ENCODE data around the gene KCNJ13.

KCNJ13 gene

GRCh38 chr2:232757905-232758304 lies 18.5 kb downstream of the KCNJ13 start:
- POLR2A ChIA-PET (ENCODE audit: low non-redundant PET), result no interaction called here
- CTCF ChIA-PET, result interaction anchor here (0.6 kb wide), 1 partner anchor 58 kb away, joined by 3 read pairs; no protein-coding TSS in a partner anchor
- TF ChIP-seq, protein P1, sequence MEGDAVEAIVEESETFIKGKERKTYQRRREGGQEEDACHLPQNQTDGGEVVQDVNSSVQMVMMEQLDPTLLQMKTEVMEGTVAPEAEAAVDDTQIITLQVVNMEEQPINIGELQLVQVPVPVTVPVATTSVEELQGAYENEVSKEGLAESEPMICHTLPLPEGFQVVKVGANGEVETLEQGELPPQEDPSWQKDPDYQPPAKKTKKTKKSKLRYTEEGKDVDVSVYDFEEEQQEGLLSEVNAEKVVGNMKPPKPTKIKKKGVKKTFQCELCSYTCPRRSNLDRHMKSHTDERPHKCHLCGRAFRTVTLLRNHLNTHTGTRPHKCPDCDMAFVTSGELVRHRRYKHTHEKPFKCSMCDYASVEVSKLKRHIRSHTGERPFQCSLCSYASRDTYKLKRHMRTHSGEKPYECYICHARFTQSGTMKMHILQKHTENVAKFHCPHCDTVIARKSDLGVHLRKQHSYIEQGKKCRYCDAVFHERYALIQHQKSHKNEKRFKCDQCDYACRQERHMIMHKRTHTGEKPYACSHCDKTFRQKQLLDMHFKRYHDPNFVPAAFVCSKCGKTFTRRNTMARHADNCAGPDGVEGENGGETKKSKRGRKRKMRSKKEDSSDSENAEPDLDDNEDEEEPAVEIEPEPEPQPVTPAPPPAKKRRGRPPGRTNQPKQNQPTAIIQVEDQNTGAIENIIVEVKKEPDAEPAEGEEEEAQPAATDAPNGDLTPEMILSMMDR (conservative IDR thresholded peaks at IDR 0.05; ENCODE audit: low read depth), result no peak

DNA sequence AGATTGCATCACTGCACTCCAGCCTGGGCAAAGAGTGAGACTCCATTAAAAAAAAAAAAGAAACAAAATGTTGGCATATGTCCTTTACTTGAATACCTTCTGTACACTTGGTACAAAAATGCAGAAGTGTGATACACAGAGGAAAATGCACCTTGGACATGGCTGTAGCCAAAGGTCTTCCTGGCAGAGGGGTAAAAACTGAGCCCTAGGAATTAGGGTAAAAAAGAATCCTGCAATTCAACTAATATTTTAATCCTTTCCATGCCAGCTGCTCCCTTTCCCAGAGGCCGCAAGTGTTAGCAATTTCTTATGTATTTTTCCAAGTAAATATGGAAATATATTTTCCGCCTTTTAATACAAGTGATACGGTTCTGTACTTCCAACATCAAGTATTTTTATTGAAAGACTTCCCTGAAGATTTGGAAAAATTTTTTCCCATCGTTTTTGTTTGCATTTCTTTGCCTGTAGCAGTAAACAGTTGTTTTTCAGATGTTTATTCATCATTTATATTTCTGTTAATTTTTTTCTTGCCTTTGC lies 26.2 kb downstream of the KCNJ13 start:
- ChIA-PET POLR2A (ENCODE audit: low non-redundant PET) (no interaction called here), CTCF (interaction anchor here (0.6 to 0.9 kb wide), 3 partner anchors 28 to 1245 kb away, joined by 3 to 4 read pairs (median 3); no protein-coding TSS in a partner anchor)
- no peak overlapping the region for H3K27ac ChIP-seq
- no peak for DNase-seq (ENCODE audit: low spot score)
- TF ChIP-seq, protein P1 (conservative IDR thresholded peaks at IDR 0.05; ENCODE audit: low read depth), result no peak

More at GRCh38 chr2:232757905-232758304, 18.5 kb downstream of the KCNJ13 start:
- DNase-seq (ENCODE audit: low spot score), result no peak
- H3K27ac ChIP-seq, result no peak overlapping the region

GRCh38 chr2:232749331-232749730 lies 27.0 kb downstream of the KCNJ13 start:
- ChIA-PET POLR2A (ENCODE audit: low non-redundant PET) (no interaction called here), CTCF (interaction anchor here (0.7 kb wide), 1 partner anchor 1244 kb away, joined by 3 read pairs; no protein-coding TSS in a partner anchor)
- TF ChIP-seq, protein P1 (conservative IDR thresholded peaks at IDR 0.05; ENCODE audit: low read depth), result no peak
- H3K27ac ChIP-seq, result no peak overlapping the region
- no peak for DNase-seq (ENCODE audit: low spot score)

DNA sequence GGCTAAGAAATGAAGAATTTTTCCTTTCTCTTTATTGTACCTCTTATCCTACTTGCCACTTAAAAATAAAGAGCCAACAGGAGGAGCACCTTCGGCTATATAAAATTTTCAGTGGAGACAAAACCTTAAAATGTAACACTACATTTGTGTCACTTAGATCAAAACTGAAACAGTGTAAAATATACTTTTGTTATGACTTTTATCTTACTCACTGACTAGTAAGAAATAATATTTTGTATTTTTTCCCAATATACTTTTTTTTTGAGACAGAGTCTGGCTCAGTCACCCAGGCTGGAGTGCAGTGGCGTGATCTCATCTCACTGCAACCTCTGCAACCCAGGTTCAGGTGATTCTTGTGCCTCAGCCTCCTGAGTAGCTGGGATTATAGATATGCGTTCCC lies 28.3 kb downstream of the KCNJ13 start:
- no peak overlapping the region for H3K27ac ChIP-seq
- CTCF ChIA-PET, result no interaction called here
- POLR2A ChIA-PET (ENCODE audit: low non-redundant PET), result no interaction called here
- TF ChIP-seq, protein P1 (conservative IDR thresholded peaks at IDR 0.05; ENCODE audit: low read depth), result no peak
- DNase-seq (ENCODE audit: low spot score), result no peak

- CTCF ChIA-PET, result no interaction called here
These were observed 31.4 kb downstream of the KCNJ13 start for GRCh38 chr2:232744963-232745362.

DNA sequence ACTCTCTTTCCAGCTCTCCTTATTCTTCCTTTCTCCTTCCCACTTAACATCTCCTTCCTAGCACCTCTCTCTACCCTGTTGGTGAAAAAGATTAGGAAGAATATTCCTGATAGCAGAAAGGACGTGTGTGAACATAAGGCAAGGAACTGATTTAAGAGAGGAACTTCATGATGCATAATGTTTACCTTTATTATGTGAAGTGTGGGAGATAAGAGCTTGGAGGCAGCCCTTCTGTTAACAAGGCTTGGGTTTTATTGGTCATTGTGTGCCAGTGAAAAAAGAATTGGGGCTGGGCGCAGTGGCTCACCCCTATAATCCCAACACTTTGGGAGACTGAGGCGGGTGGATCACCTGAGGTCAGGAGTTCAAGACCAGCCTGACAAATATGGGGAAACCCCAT lies 34.4 kb downstream of the KCNJ13 start:
- ChIA-PET CTCF (no interaction called here), POLR2A (ENCODE audit: low non-redundant PET) (no interaction called here)
- H3K27ac ChIP-seq, result no peak overlapping the region
- DNase-seq (ENCODE audit: low spot score), result no peak
- TF ChIP-seq, protein P1 (conservative IDR thresholded peaks at IDR 0.05; ENCODE audit: low read depth), result no peak

More at GRCh38 chr2:232744963-232745362, 31.4 kb downstream of the KCNJ13 start:
- DNase-seq (ENCODE audit: low spot score), result no peak
- H3K27ac ChIP-seq, result no peak overlapping the region
- POLR2A ChIA-PET (ENCODE audit: low non-redundant PET), result no interaction called here
- TF ChIP-seq, protein P1 (conservative IDR thresholded peaks at IDR 0.05; ENCODE audit: low read depth), result no peak

All from RWPE1 (cell line).